Subcutaneous adipose tissue (tissue), 4 donors: ENCODE data around the gene HMGCL. TPM values are rescaled to one million over a fixed set of nuclear protein-coding genes. Genes with fewer than 3 reads are reported as not detected.

Experiments
- total RNA-seq, 4 donors: library from RNA; depleted of rRNA; stranded (reverse); fragments of >200 nt; gene quantifications; one replicate each; pipeline ENCODE4 v1.1.0, GENCODE V29; 2016
- TF ChIP-seq, protein P1 (sequence below): fragments of 450-650 bp; IDR thresholded peaks from one replicate; pipeline ENCODE4 v1.5.1; 2016; ENCODE audit warnings: low read depth, mild to moderate bottlenecking, control low read depth, antibody characterized with exemption, moderate library complexity

Gene HMGCL
- total RNA-seq, 4 donors from 2014 or later = 23.0 to 66.1 (median 40.8) TPM

DNA sequence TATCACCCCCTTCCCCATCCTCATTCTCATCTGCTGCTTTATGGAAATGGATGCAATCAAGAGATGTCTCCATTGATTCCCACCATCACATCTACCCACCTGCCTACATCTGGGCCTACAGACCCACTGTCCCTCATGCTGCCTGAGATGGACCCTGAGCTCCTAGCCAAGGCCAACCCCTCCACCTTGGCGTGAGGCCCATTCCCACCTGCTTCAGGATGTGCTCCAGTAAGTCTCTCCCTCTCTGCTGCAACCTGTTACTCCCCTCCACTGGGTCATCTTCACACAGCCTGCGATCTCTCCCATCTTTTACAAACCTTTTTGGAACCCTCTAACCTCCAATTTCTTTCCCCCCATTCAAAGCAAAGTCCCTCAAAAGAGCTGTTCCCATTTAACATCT is 20.2 kb downstream of the HMGCL start:
- TF ChIP-seq, protein P1, sequence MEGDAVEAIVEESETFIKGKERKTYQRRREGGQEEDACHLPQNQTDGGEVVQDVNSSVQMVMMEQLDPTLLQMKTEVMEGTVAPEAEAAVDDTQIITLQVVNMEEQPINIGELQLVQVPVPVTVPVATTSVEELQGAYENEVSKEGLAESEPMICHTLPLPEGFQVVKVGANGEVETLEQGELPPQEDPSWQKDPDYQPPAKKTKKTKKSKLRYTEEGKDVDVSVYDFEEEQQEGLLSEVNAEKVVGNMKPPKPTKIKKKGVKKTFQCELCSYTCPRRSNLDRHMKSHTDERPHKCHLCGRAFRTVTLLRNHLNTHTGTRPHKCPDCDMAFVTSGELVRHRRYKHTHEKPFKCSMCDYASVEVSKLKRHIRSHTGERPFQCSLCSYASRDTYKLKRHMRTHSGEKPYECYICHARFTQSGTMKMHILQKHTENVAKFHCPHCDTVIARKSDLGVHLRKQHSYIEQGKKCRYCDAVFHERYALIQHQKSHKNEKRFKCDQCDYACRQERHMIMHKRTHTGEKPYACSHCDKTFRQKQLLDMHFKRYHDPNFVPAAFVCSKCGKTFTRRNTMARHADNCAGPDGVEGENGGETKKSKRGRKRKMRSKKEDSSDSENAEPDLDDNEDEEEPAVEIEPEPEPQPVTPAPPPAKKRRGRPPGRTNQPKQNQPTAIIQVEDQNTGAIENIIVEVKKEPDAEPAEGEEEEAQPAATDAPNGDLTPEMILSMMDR = no peak

- TF ChIP-seq, protein P1 = no peak
These were observed 20.9 kb downstream of the HMGCL start for GRCh38 chr1:23804183-23804835.

- TF ChIP-seq, protein P1 = no peak
These were observed 21.6 kb downstream of the HMGCL start for GRCh38 chr1:23803674-23804073.

- TF ChIP-seq, protein P1 = no peak
These were observed 23.4 kb downstream of the HMGCL start for GRCh38 chr1:23801876-23802275.

GRCh38 chr1:23801338-23801748 is 23.9 kb downstream of the HMGCL start:
- TF ChIP-seq, protein P1 = no peak

- TF ChIP-seq, protein P1 = no peak
These were observed 24.6 kb downstream of the HMGCL start, which contains the start of gene GALE for GRCh38 chr1:23800400-23801337. Gene GALE (minus strand): TSS chr1:23800754. CDS start chr1:23799007, 1,747 bp downstream.

DNA sequence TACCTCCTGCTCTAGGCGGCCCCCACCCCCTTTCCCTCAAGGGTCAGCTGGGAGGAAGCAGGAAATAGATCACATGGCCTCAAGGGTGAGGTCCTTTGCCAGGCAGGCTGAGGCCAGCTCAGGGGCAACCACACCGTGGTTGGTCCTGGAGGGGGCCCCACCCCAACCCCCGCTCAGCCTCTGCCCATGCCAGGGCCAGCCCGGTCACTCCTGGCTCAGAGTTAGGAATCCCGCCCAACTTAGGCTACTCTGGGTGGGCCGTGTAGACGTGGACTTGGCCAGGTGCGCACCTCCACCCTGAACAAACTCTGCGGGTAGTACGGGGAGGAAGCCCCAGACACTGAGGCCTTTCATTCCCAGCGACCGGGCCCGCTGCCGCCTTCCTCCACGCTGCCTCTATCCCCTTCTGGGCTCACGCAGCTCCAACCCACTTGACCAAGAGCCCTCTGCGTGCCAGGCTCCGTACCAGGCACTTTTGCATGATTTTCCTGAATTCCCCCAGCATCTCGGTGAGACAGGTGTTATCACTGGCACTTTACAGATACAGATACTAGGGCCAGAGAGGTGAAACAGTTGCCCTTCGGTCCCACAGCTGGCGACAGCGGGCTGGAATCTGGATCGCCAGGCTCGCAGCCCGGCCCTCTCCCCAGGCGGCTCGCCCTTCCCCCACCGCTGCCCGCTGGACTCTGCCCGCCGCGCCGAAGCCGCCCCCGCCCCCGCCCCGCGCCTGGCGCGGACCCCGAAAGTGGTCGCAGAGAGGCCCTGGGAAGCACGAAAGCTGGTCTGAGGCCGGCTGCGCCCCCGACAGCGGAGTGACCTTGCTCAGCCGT is 25.4 kb downstream of the HMGCL start:
- TF ChIP-seq, protein P1 = no peak
